Ishikawa (cell line): ENCODE results near the gene ATF7.

ENCODE experiments used
- CEBPB ChIP-seq: IDR thresholded peaks from 2 replicates; pipeline ENCODE4 v1.6.1; 2012
- CREB1 ChIP-seq: IDR thresholded peaks from 2 replicates; pipeline ENCODE4 v1.6.1; 2012; ENCODE audit warnings: low read depth
- EGR1 ChIP-seq: IDR thresholded peaks from 2 replicates; pipeline ENCODE4 v1.6.1; 2012
- EP300 ChIP-seq: IDR thresholded peaks from 2 replicates; pipeline ENCODE4 v1.6.1; 2012; ENCODE audit warnings: borderline replicate concordance
- FOXM1 ChIP-seq: IDR thresholded peaks from 2 replicates; pipeline ENCODE4 v1.6.1; 2012; ENCODE audit warnings: low read depth, borderline replicate concordance
- NFIC ChIP-seq: IDR thresholded peaks from 2 replicates; pipeline ENCODE4 v1.6.1; 2012
- RAD21 ChIP-seq: IDR thresholded peaks from 2 replicates; pipeline ENCODE4 v1.6.1; 2012; ENCODE audit warnings: low read depth
- TAF1 ChIP-seq: IDR thresholded peaks from 2 replicates; pipeline ENCODE4 v1.6.1; 2012; ENCODE audit warnings: low read depth, mild to moderate bottlenecking
- TCF12 ChIP-seq: IDR thresholded peaks from 2 replicates; pipeline ENCODE4 v1.6.1; 2012; ENCODE audit warnings: low read depth
- TEAD4 ChIP-seq: IDR thresholded peaks from 2 replicates; pipeline ENCODE4 v1.6.1; 2012
- YY1 ChIP-seq: IDR thresholded peaks from 2 replicates; pipeline ENCODE4 v1.6.1; 2012; ENCODE audit warnings: low read depth
- ZBTB7A ChIP-seq: IDR thresholded peaks from 2 replicates; pipeline ENCODE4 v1.6.1; 2012; ENCODE audit warnings: low read depth
- TF ChIP-seq, protein P1 (sequence below): IDR thresholded peaks from 2 replicates; pipeline ENCODE4 v1.6.1; 2012
- TF ChIP-seq, protein P2 (sequence below): IDR thresholded peaks from 2 replicates; pipeline ENCODE4 v1.6.1; 2012
- TF ChIP-seq, protein P3 (sequence below): IDR thresholded peaks from 2 replicates; pipeline ENCODE4 v1.6.1; 2012; ENCODE audit warnings: low read depth, mild to moderate bottlenecking

ATF7 gene

DNA sequence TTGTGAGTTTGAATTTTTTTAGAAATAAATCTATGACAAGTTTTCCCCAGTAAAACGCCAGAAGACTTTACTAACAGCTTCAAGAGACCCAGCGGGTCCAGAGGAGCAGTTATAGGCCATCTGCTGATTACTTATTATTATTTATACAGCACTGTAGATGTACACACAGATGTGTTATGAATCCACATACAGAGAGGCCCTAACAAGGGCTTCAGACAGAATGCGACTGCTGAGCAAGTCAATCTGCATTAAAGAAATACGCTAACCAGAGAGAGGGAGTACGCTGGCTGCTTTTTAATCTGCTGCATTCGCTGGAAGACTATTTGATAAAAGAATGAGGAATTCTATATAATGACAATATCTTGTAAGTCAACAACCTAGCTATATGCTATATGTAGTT lies 32.5 kb downstream of the ATF7 start:
- TF ChIP-seq, protein P1, sequence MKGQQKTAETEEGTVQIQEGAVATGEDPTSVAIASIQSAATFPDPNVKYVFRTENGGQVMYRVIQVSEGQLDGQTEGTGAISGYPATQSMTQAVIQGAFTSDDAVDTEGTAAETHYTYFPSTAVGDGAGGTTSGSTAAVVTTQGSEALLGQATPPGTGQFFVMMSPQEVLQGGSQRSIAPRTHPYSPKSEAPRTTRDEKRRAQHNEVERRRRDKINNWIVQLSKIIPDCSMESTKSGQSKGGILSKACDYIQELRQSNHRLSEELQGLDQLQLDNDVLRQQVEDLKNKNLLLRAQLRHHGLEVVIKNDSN, result no peak
- TF ChIP-seq, protein P2, sequence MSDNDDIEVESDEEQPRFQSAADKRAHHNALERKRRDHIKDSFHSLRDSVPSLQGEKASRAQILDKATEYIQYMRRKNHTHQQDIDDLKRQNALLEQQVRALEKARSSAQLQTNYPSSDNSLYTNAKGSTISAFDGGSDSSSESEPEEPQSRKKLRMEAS, result no peak
- TF ChIP-seq TAF1, result no peak
- TF ChIP-seq ZBTB7A, result no peak

DNA sequence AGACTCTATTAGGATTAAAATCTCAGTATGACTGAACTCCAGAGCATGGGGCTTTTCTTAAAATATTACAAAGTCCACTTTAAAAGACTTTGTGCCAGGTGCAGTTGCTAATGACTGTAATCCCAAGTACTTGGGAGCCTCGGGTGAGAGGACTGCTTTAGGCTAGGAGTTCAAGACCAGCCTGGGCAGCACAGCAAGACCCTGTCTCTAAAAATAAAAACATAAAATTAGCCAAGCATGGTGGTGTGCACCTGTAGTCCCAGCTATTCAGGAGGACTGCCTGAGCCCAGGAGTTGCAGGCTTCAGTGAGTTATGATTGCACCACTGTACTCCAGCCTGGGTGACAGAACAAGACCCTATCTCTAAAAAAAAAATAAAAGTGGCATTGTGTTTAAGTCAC lies 33.2 kb downstream of the ATF7 start:
- no peak for TF ChIP-seq NFIC
- TF ChIP-seq, protein P3, sequence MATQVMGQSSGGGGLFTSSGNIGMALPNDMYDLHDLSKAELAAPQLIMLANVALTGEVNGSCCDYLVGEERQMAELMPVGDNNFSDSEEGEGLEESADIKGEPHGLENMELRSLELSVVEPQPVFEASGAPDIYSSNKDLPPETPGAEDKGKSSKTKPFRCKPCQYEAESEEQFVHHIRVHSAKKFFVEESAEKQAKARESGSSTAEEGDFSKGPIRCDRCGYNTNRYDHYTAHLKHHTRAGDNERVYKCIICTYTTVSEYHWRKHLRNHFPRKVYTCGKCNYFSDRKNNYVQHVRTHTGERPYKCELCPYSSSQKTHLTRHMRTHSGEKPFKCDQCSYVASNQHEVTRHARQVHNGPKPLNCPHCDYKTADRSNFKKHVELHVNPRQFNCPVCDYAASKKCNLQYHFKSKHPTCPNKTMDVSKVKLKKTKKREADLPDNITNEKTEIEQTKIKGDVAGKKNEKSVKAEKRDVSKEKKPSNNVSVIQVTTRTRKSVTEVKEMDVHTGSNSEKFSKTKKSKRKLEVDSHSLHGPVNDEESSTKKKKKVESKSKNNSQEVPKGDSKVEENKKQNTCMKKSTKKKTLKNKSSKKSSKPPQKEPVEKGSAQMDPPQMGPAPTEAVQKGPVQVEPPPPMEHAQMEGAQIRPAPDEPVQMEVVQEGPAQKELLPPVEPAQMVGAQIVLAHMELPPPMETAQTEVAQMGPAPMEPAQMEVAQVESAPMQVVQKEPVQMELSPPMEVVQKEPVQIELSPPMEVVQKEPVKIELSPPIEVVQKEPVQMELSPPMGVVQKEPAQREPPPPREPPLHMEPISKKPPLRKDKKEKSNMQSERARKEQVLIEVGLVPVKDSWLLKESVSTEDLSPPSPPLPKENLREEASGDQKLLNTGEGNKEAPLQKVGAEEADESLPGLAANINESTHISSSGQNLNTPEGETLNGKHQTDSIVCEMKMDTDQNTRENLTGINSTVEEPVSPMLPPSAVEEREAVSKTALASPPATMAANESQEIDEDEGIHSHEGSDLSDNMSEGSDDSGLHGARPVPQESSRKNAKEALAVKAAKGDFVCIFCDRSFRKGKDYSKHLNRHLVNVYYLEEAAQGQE, result no peak
- TF ChIP-seq, protein P1, result no peak
- TF ChIP-seq EGR1, result no peak
- no peak for TF ChIP-seq YY1
- no peak for TF ChIP-seq TCF12
- TF ChIP-seq TAF1, result no peak
- TF ChIP-seq EP300, result no peak
- TF ChIP-seq, protein P2, result no peak
- no peak for TF ChIP-seq RAD21
- TF ChIP-seq CEBPB, result no peak
- no peak for TF ChIP-seq ZBTB7A

DNA sequence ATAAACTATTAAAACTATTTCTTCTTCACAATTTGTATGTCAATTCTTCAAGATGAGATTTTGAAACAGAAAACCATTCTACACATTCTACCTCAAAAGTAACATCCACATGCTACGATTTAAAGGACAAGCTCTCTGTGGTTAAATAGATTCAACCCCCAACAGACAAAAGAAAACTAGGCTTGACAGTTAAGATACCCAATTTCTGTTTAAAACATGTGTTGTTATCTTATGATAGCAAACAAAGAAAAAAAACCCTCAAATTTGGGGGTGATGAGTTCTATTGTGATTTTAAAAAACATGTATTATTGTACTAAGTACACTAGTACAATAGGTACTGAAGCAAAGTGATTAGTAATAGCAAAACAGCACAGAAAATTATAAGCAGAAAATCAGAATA lies 33.8 kb downstream of the ATF7 start:
- no peak for TF ChIP-seq TEAD4
- TF ChIP-seq, protein P1, result no peak
- TF ChIP-seq, protein P3, result no peak
- no peak for TF ChIP-seq CREB1
- TF ChIP-seq CEBPB, result no peak

DNA sequence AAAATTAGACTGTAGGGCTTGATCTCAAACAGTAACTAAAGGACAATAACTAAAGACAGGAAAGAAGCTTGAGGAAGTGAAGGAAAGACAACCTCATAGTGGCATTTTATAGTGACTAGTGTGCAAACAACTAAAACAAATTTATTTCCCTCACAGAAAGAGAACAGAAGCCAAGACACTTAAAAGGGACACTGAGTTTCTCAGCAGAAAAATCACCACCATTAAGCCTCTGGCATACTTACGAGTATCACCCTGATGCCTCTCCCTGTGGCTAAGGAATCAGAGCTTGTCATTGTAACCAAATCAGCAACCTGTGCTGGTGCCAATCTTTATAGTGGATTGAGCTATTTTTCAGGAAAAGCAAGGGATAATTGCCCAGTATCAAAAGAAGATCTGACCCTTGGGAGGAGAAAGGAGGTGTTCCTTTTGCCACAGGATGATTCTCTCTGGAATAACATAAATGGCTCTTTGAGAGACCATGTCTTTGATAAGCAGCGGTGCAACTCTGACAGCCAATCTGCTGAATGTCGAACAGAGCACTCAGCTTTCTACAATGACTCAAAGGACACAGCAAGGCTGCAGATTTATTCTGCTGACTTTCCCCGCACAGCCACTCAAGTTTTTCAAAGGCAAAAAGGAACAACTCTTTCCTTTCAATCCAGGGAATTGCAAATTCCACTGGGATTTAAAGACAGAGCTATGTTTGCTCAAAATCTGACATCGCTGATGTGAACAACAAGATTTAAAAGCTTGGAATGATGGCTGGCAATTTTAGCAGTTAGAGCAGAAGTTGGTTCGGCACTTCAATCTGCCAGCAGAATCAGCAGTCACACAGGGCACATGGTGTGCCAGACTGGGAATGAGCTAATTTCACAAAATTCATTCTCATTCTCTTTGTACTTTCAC lies 34.6 kb downstream of the ATF7 start:
- no peak for TF ChIP-seq EGR1
- TF ChIP-seq, protein P1, result no peak

DNA sequence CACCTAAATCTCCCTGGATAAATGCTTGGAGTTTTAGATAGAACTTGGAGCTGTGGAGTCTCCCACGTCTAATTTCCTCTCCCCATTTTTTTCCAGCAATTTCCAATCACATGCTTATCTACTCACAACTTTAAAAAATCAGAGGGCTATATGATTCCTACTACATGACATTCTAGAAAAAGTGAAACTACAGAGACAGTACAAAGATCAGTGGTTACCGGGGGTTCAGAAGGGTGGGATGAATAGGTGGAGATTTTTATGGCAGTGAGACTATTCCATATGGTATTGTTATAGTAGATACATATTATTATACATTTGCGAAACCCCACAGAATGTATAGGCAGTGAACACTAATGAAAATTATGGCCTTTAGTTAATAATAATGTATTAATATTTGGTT lies 35.5 kb downstream of the ATF7 start:
- TF ChIP-seq FOXM1 (no peak), EGR1 (no peak), TAF1 (no peak), NFIC (no peak), EP300 (no peak), RAD21 (no peak), CREB1 (no peak), CEBPB (no peak), TEAD4 (no peak)
- TF ChIP-seq, protein P3, result no peak
